K562 (cell line): Measurements from ENCODE around the gene NUDT15. TPM values are rescaled to one million over a fixed set of nuclear protein-coding genes. Genes with fewer than 3 reads are reported as not detected.

Experiments
- CREB3L1 ChIP-seq: fragments of 450-650 bp; IDR thresholded peaks from 2 replicates; pipeline ENCODE4 v1.6.1; 2014; ENCODE audit warnings: low read depth, mild to moderate bottlenecking, moderate library complexity, borderline replicate concordance
- CREM ChIP-seq: IDR thresholded peaks from 2 replicates; pipeline ENCODE4 v1.6.1; 2014; ENCODE audit warnings: antibody characterized with exemption, low read depth
- E2F8 ChIP-seq: fragments of 450-650 bp; IDR thresholded peaks from 2 replicates; pipeline ENCODE4 v1.7.1; 2018; ENCODE audit warnings: mild to moderate bottlenecking, low read depth; ENCODE audit not compliant: partially characterized antibody
- KAT7 ChIP-seq: sonication (generic); formaldehyde crosslinking; IDR thresholded peaks from 2 replicates; pipeline ENCODE4 v1.8.0; 2022; ENCODE audit warnings: missing genetic modification reagents, mild to moderate bottlenecking, borderline replicate concordance
- KLF16 ChIP-seq: IDR thresholded peaks from 2 replicates; pipeline ENCODE4 v1.6.1; 2016; ENCODE audit warnings: antibody characterized with exemption
- MITF ChIP-seq: IDR thresholded peaks from 2 replicates; pipeline ENCODE4 v1.6.1; 2014; ENCODE audit warnings: antibody characterized with exemption
- MLLT1 ChIP-seq, 2 experiments: fragments of 450-650 bp; IDR thresholded peaks; 2 replicates each; pipeline ENCODE4 v1.6.1; 2016
- NFIC ChIP-seq: fragments of 450-650 bp; IDR thresholded peaks from 2 replicates; pipeline ENCODE4 v1.6.1; 2017; ENCODE audit warnings: mild to moderate bottlenecking, inconsistent platforms
- NFIX ChIP-seq: fragments of 250-450 bp; sonication (Bioruptor Pico); IDR thresholded peaks from 2 replicates; pipeline ENCODE4 v1.4.0; 2020; ENCODE audit warnings: low read depth, mild to moderate bottlenecking, moderate library complexity
- RAD21 ChIP-seq, 2 experiments: fragments of 250-450 bp in 1 of 2; fragments of 450-650 bp in 1 of 2; sonication (Bioruptor Pico) in 1 of 2; formaldehyde crosslinking in 1 of 2; IDR thresholded peaks in 1 of 2; conservative IDR thresholded peaks in 1 of 2; 2 replicates each; pipeline versions ENCODE4 v1.4.0 to v1.8.0; 2020 to 2022; ENCODE audit warnings: mild to moderate bottlenecking in 2 of 2, moderate library complexity in 1 of 2
- RBBP5 ChIP-seq: fragments of 200-600 bp; sonication (generic); IDR thresholded peaks from 2 replicates; pipeline ENCODE4 v1.6.1; 2012; ENCODE audit warnings: borderline replicate concordance, mild to moderate bottlenecking, low read length, control low read depth, inconsistent platforms; ENCODE audit not compliant: insufficient read depth, poor library complexity, severe bottlenecking
- SIN3B ChIP-seq: fragments of 450-650 bp; IDR thresholded peaks from 2 replicates; pipeline ENCODE4 v1.6.1; 2017; ENCODE audit warnings: low read depth, mild to moderate bottlenecking, moderate library complexity
- SNIP1 ChIP-seq: fragments of 450-650 bp; IDR thresholded peaks from 2 replicates; pipeline ENCODE4 v1.7.1; 2017; ENCODE audit warnings: low read depth, mild to moderate bottlenecking
- SUPT5H ChIP-seq: fragments of 450-650 bp; IDR thresholded peaks from 2 replicates; pipeline ENCODE4 v1.6.1; 2016
- TFAP4 ChIP-seq: sonication (generic); formaldehyde crosslinking; IDR thresholded peaks from 2 replicates; pipeline ENCODE4 v1.8.0; 2022; ENCODE audit warnings: missing genetic modification reagents, mild to moderate bottlenecking, moderate library complexity, borderline replicate concordance
- ZBTB8A ChIP-seq: fragments of 450-650 bp; IDR thresholded peaks from 2 replicates; pipeline ENCODE4 v1.6.1; 2018; ENCODE audit warnings: mild to moderate bottlenecking, moderate library complexity; ENCODE audit not compliant: partially characterized antibody
- ZFX ChIP-seq: sonication (generic); formaldehyde crosslinking; IDR thresholded peaks from 2 replicates; pipeline ENCODE4 v1.8.0; 2022; ENCODE audit warnings: mild to moderate bottlenecking, missing genetic modification reagents, moderate library complexity
- ZZZ3 ChIP-seq: fragments of 450-650 bp; IDR thresholded peaks from 2 replicates; pipeline ENCODE4 v1.6.1; 2016; ENCODE audit warnings: antibody characterized with exemption, mild to moderate bottlenecking, moderate library complexity
- polyA plus RNA-seq, 8 experiments: library from polyadenylated mRNA; depleted of rRNA in 4 of 8; stranded (reverse) in 5 of 8; unstranded in 3 of 8; fragments of >200 nt; fragmentation: Nextera tagmentation in 2 of 8; fragmentation: Illumina TruSeq in 1 of 8; extraction: Ambion mirVana in 2 of 8; extraction: Trizol in 1 of 8; gene quantifications; 2 replicates each; pipeline versions ENCODE4 v1.2.1 to v1.2.3, GENCODE V29; 2011 to 2014; ENCODE audit warnings: inconsistent platforms in 1 of 8, missing spikeins in 1 of 8
- total RNA-seq, 7 experiments: library from RNA; depleted of rRNA in 6 of 7; stranded (reverse); fragments of >200 nt in 6 of 7; fragmentation: Illumina TruSeq in 2 of 7; extraction: Trizol in 2 of 7; gene quantifications; 2 replicates each; pipeline versions ENCODE4 v1.2.1 to v1.2.3, GENCODE V29; 2011 to 2021; ENCODE audit warnings: low replicate concordance in 1 of 7

Gene NUDT15
- total and polyA plus RNA-seq, 9 of the 15 experiments (the other 6 are each of a cell fraction or from before 2014, with no cell fraction given) = 14.2 to 26.9 (median 21.6) TPM

GRCh38 chr13:48094781-48095502 is 57.4 kb downstream of the NUDT15 start, which contains the start of gene MED4 (continued):
- peak; percentile 71; the same call in 1 of the 2 replicates for TF ChIP-seq CREB3L1
- TF ChIP-seq MLLT1 (IDR thresholded peaks at IDR 0.05) = peak in 1 of 2 experiments; percentile 68; a peak in 1 of 4 replicates
- no peak for TF ChIP-seq NFIX (CRISPR knock-in tag)
- TF ChIP-seq ZFX (CRISPR knock-in tag) = peak; percentile 73
- peak; percentile 45 to 54; a peak in 3 of 4 replicates for TF ChIP-seq RAD21 (CRISPR knock-in tag; conservative IDR thresholded peaks at IDR 0.05 in 1 of 2, IDR thresholded peaks at IDR 0.05 in 1 of 2)
- 0 out of 2 replicates have a peak, but pooled peaks have one; percentile 37 for TF ChIP-seq ZZZ3
- TF ChIP-seq TFAP4 (CRISPR knock-in tag) = peak; percentile 92
- TF ChIP-seq SIN3B = peak; percentile 95
- no peak for TF ChIP-seq MITF
- peak; percentile 41; the same call in 1 of the 2 replicates for TF ChIP-seq KLF16
- 0 out of 2 replicates have a peak, but pooled peaks have one; percentile 12 for TF ChIP-seq NFIC
- TF ChIP-seq E2F8 = peak; percentile 45
- TF ChIP-seq SNIP1 = peak; percentile 83
- TF ChIP-seq CREM = peak; percentile 81
- peak; percentile 44; the same call in 1 of the 2 replicates for TF ChIP-seq KAT7 (CRISPR knock-in tag)
- no peak for TF ChIP-seq ZBTB8A
- TF ChIP-seq RBBP5 = peak; percentile 70
- peak; percentile 93 for TF ChIP-seq SUPT5H
